Measurements from ENCODE around the gene IFNA6. TPM values are rescaled to one million over a fixed set of nuclear protein-coding genes. Genes with fewer than 3 reads are reported as not detected.

Gene IFNA6
- total and polyA plus RNA-seq, 2 donors (not counting 3 experiments of a cell fraction or from before 2014, with no cell fraction given): not detected

GRCh38 chr9:21383627-21384026 lies 32.9 kb upstream of the IFNA6 start:
- POLR2A ChIA-PET: no interaction called here

More at GRCh38 chr9:21383627-21384026, 32.9 kb upstream of the IFNA6 start:
- H3K4me3 ChIP-seq (replicated peaks in 1 of 3; ENCODE audit: insufficient read depth in 1 of 3, low read depth in 1 of 3, low read length in 3 of 3): no peak overlapping the region
- no peak for TF ChIP-seq POLR2AphosphoS5 (IDR thresholded peaks at IDR 0.05; ENCODE audit: insufficient read depth, low read depth, low read length)
- no peak for TF ChIP-seq MAX (IDR thresholded peaks at IDR 0.05; ENCODE audit: insufficient read depth, insufficient read length)
- no peak for TF ChIP-seq EZH2 (IDR thresholded peaks at IDR 0.05; ENCODE audit: borderline replicate concordance, low read depth, low read length, severe bottlenecking)
- TF ChIP-seq JUN (IDR thresholded peaks at IDR 0.05; ENCODE audit: borderline replicate concordance, insufficient read depth, insufficient read length, low read depth): no peak
- no peak for TF ChIP-seq FOS (IDR thresholded peaks at IDR 0.05; ENCODE audit: borderline replicate concordance, insufficient read depth, low read length)
- no peak for TF ChIP-seq CTCF (IDR thresholded peaks at IDR 0.05; ENCODE audit: extremely low read depth in 1 of 2, insufficient read depth in 1 of 2, low read depth in 1 of 2, low read length in 2 of 2)
- TF ChIP-seq GATA2 (IDR thresholded peaks at IDR 0.05; ENCODE audit: insufficient read depth, insufficient read length, low read depth, low read length): no peak
- TF ChIP-seq MYC (IDR thresholded peaks at IDR 0.05; ENCODE audit: low read depth, low read length): no peak
- no peak for TF ChIP-seq POLR2A (IDR thresholded peaks at IDR 0.05; ENCODE audit: low read depth, low read length)
- CTCF ChIA-PET: interaction anchor here (2.1 kb wide), 1 partner anchor 12 kb away, joined by 10 read pairs; no protein-coding TSS in a partner anchor
- no peak overlapping the region for H3K9ac ChIP-seq (replicated peaks; ENCODE audit: extremely low read depth, insufficient read depth, low read length)
- H3K36me3 ChIP-seq (ENCODE audit: control insufficient read depth in 2 of 2, extremely low read depth in 1 of 2, insufficient read depth in 2 of 2, low read length in 2 of 2): no peaks in the 10 kb centered on the region
- no peaks in the 10 kb centered on the region for H3K9me1 ChIP-seq (replicated peaks; ENCODE audit: control insufficient read depth, extremely low read depth, insufficient read depth, low read length)
- H3K27ac ChIP-seq (ENCODE audit: insufficient read depth, low read depth, low read length): no peak overlapping the region
- H3K4me1 ChIP-seq (ENCODE audit: control insufficient read depth, extremely low read depth, insufficient read depth, low read length): no peaks in the 10 kb centered on the region
- no peak overlapping the region for H3K4me2 ChIP-seq (ENCODE audit: insufficient read depth, low read length)
- H2AFZ ChIP-seq (ENCODE audit: low read depth, low read length): no peak overlapping the region
- no peaks in the 10 kb centered on the region for H3K79me2 ChIP-seq (ENCODE audit: control insufficient read depth, insufficient read depth, low read length)
- DNase-seq (ENCODE audit: low read depth, low spot score) (no peak), FAIRE-seq (no peak)
- no peaks in the 10 kb centered on the region for H3K9me3 ChIP-seq (replicated peaks; ENCODE audit: control insufficient read depth, insufficient read depth, low read length)
- dilution Hi-C loops (cut with MboI; ENCODE audit: extremely low pct_ligation_motif_present, low sequenced_read_pairs): no loop called here
- no TSS peak for BruUV-seq (replicated peaks)
- H4K20me1 ChIP-seq (replicated peaks; ENCODE audit: control insufficient read depth, extremely low read depth, insufficient read depth, low read length): no peaks in the 10 kb centered on the region
- intact Hi-C loops (cut with micrococcal nuclease): no loop called here
- H3K27me3 ChIP-seq (ENCODE audit: control insufficient read depth in 2 of 2, insufficient read depth in 2 of 2, low read length in 2 of 2): peaks cover 10 to 69% of the 10 kb centered on the region in 2 experiments
